ENCODE measurements around the gene CERK. TPM values are rescaled to one million over a fixed set of nuclear protein-coding genes. Genes with fewer than 3 reads are reported as not detected.

CERK gene
- total and polyA plus RNA-seq, 2 of the 8 experiments (the other 6 are each of a cell fraction or from before 2014, with no cell fraction given) = 26.6 to 59.0 TPM

DNA sequence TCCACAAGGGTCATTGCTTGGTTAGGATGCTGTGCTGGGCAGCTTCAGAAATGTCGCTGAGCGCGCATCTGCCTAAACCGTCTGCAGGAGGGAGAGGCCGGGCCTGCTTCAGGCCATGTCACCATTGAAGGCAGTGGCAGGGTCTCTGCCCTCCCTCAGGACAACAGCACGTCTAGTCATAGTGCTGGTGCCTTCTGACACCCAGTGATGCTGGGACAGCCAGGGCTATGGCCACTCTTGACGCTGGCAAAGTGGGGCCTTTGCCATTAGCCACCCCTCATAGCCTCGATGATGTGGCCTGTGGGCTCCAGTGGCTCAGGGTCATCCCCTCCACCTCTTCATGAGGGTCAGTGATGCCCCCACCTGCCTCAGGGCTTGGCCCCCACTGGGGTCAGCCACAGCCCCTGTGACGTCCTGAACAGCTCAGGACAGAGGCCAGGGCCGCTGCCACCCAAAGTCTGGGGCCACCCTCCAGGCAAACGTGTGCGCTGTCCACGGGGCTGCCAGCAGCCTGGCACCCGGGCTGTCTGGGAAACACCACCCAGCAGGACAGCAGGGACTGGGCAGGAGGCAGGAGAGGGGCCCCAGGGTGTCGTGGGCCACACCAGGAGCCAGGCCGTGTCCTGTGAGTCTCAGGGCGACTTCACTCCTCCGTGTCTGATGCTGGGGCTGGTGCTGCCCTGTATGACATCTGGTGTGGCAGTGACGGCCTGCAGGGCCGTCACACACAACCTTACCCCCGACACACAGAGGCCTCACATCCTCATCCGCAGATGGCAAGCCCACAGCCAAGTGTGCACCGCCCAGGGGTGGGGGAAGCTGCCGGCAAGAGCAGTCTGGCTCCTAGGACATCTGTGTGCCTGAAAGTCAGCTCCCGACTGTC lies 42.5 kb downstream of the CERK start:
- FAIRE-seq = no peak
- Histone ChIP-seq H2BK12ac (ENCODE audit: low read depth, low read length) (no peak overlapping the region), H3K27ac (ENCODE audit: low read depth, low read length) (no peak overlapping the region; the same call in 1 of the 2 replicates), H2AFZ (ENCODE audit: low read length) (no peak overlapping the region), H3K27me3 (replicated peaks in 1 of 4; ENCODE audit: control insufficient read depth in 3 of 4, extremely low read depth in 1 of 4, insufficient read depth in 3 of 4, low read length in 3 of 4) (no peaks in the 10 kb centered on the region), H3K4me1 (replicated peaks in 1 of 4; ENCODE audit: control insufficient read depth in 3 of 4, insufficient read depth in 4 of 4, low read length in 3 of 4) (no peaks in the 10 kb centered on the region; a peak in 1 of 7 replicates), H4K8ac (ENCODE audit: extremely low read depth, insufficient read depth, low read length) (no peak overlapping the region), H3K4me3 (ENCODE audit: extremely low read depth in 1 of 4, insufficient read depth in 2 of 4, low read depth in 3 of 4, low read length in 4 of 4) (no peak overlapping the region), H3K4me2 (ENCODE audit: insufficient read depth in 1 of 2, low read depth in 2 of 2, low read length in 2 of 2) (no peak overlapping the region), H4K5ac (ENCODE audit: insufficient read length, low read depth, low read length) (no peak overlapping the region), H3K36me3 (ENCODE audit: control insufficient read depth in 2 of 4, insufficient read depth in 4 of 4, low read length in 3 of 4) (peaks cover 10 to 54% (median 31%) of the 10 kb centered on the region in 4 experiments; a peak in 6 of 8 replicates), H3K23me2 (ENCODE audit: low read depth, low read length) (no peaks in the 10 kb centered on the region), H3K9me3 (ENCODE audit: insufficient read depth in 2 of 2, low read depth in 1 of 2, low read length in 1 of 2) (no peaks in the 10 kb centered on the region), H3K18ac (ENCODE audit: extremely low read depth, low read length) (no peak overlapping the region), H2BK15ac (ENCODE audit: low read length) (no peak overlapping the region), H3K4ac (replicated peaks; ENCODE audit: insufficient read length, low read depth, low read length) (no peak overlapping the region), H2BK5ac (ENCODE audit: low read depth, low read length) (no peak overlapping the region; the same call in 1 of the 2 replicates), H2AK5ac (ENCODE audit: low read depth, low read length) (no peak overlapping the region), H4K20me1 (replicated peaks in 1 of 2; ENCODE audit: control insufficient read depth in 1 of 2, insufficient read depth in 2 of 2, low read length in 2 of 2) (peaks cover 2 to 5% of the 10 kb centered on the region in 2 experiments), H4K91ac (replicated peaks; ENCODE audit: insufficient read length, low read length) (no peak overlapping the region), H3K56ac (replicated peaks; ENCODE audit: insufficient read length, low read depth, low read length) (no peak overlapping the region), H3K23ac (ENCODE audit: insufficient read length) (no peak overlapping the region), H3K79me1 (ENCODE audit: low read depth, low read length) (no peaks in the 10 kb centered on the region), H2BK120ac (replicated peaks; ENCODE audit: low read depth, low read length) (no peak overlapping the region), H2BK20ac (ENCODE audit: low read length) (no peak overlapping the region), H3K79me2 (ENCODE audit: control insufficient read depth in 1 of 2, insufficient read depth in 2 of 2, low read length in 2 of 2) (no peaks in the 10 kb centered on the region), H3K14ac (ENCODE audit: insufficient read length) (no peak overlapping the region), H3K9ac (replicated peaks in 1 of 4; ENCODE audit: extremely low read depth in 1 of 4, low read depth in 3 of 4, low read length in 3 of 4) (no peak overlapping the region)
- no peak for DNase-seq (ENCODE audit: low read depth in 1 of 2, low spot score in 2 of 2)
- CTCF ChIA-PET (ENCODE audit: partially characterized antibody) = interaction anchor here (0.6 kb wide), 2 partner anchors 17 to 204 kb away, joined by 3 read pairs; no protein-coding TSS in a partner anchor
- POLR2A ChIA-PET (ENCODE audit: partially characterized antibody) = no interaction called here
- 91% methylated on average over 24 of the region's 25 CpGs; no CpG with 5 or more reads in 1 of the 2 experiments for WGBS, 2 experiments (ENCODE audit: extremely low coverage in 1 of 2, insufficient coverage in 1 of 2, insufficient read length in 1 of 2, insufficient replicate concordance in 2 of 2, low coverage in 1 of 2, low lambda C conversion rate in 2 of 2, missing lambda C conversion rate in 1 of 2)
- no peak for TF ChIP-seq BACH1 (IDR thresholded peaks at IDR 0.05; ENCODE audit: low read length)

All from H1 (cell line).